Stimulated activated naive B cell treated with anti-CD40 and anti-IgM and Interleukin-4, amounts not matched to agents 10 μg/mL and 1 μg/mL and 100 μg/mL, for 72 hours (primary cell): Measurements from ENCODE around the gene SMTN.
A peak's percentile ranks its signal among the peaks of the same experiment; 100 is the strongest.

Source experiments
- ATAC-seq, 2 donors: fragments of 150-1000 bp; cut with Tn5 transposase; replicated peaks; 2 replicates each; pipeline ENCODE4 v1.10.0; 2021; ENCODE audit warnings: moderate library complexity in 1 of 2
- DNase-seq: peaks from one replicate; pipeline ENCODE4 v3.0.0; 2021
- H3K27ac Mint-ChIP-seq: one replicate; pipeline ENCODE4 v1.8.0; 2022; ENCODE audit warnings: mild to moderate bottlenecking, mixed read lengths
- H3K27me3 Mint-ChIP-seq, 2 donors: one replicate each; pipeline ENCODE4 v1.8.0; 2022; ENCODE audit warnings: mixed read lengths in 2 of 2
- H3K36me3 Mint-ChIP-seq, 2 donors: one replicate each; pipeline ENCODE4 v1.8.0; 2022; ENCODE audit warnings: mixed read lengths in 2 of 2, mild to moderate bottlenecking in 1 of 2
- H3K4me1 Mint-ChIP-seq, 2 donors: one replicate each; pipeline ENCODE4 v1.8.0; 2022; ENCODE audit warnings: mixed read lengths in 2 of 2, mild to moderate bottlenecking in 1 of 2
- H3K4me3 Mint-ChIP-seq, 2 donors: one replicate each; pipeline ENCODE4 v1.8.0; 2022; ENCODE audit warnings: mild to moderate bottlenecking in 2 of 2, mixed read lengths in 2 of 2, moderate library complexity in 1 of 2
- H3K9me3 Mint-ChIP-seq, 2 donors: one replicate each; pipeline ENCODE4 v1.8.0; 2022; ENCODE audit warnings: mixed read lengths in 2 of 2, mild to moderate bottlenecking in 1 of 2

The SMTN gene

DNA sequence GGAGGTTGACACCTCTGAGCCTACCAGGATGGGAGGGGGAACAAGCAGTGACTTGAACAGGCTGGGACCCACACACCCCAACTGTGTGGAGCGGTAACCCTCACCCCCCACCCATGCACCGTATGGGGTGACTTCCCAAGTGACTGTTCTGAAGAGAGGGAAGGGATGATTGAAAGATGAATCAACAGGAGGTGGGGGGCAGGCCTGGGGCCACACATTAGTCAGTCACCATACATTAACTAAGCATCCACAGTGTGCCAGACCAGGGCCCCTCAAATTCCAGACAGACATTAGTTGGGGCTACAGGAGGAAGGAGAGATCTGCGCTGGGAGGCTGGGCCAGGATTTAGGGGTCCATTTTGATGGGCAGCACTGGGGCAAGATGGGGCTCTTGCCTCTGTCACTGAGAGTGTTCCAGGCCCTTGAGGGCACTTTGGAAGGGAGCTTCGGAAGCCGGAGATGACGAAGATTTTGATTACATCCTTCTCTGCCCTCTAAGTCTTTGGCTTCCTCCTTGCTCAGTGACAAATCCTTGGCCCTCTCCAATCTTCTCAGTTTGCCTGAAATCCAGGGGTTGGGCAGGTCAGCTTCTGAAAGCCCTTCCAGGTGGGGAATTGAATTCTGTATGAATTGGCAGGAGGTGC lies 966 bp downstream of the SMTN start:
- Mint-ChIP-seq H3K36me3 (peaks cover 3 to 4% of the 10 kb centered on the region in 2 donors), H3K27me3 (peaks cover 0 to 7% of the 10 kb centered on the region in 2 donors), H3K9me3 (no peaks in the 10 kb centered on the region), H3K4me3 (peak overlapping the region in 1 of 2 donors; percentile 94), H3K4me1 (peaks cover 39 to 51% of the 10 kb centered on the region in 2 donors), H3K27ac (no peak overlapping the region)
- ATAC-seq (no peak), DNase-seq (no peak)

DNA sequence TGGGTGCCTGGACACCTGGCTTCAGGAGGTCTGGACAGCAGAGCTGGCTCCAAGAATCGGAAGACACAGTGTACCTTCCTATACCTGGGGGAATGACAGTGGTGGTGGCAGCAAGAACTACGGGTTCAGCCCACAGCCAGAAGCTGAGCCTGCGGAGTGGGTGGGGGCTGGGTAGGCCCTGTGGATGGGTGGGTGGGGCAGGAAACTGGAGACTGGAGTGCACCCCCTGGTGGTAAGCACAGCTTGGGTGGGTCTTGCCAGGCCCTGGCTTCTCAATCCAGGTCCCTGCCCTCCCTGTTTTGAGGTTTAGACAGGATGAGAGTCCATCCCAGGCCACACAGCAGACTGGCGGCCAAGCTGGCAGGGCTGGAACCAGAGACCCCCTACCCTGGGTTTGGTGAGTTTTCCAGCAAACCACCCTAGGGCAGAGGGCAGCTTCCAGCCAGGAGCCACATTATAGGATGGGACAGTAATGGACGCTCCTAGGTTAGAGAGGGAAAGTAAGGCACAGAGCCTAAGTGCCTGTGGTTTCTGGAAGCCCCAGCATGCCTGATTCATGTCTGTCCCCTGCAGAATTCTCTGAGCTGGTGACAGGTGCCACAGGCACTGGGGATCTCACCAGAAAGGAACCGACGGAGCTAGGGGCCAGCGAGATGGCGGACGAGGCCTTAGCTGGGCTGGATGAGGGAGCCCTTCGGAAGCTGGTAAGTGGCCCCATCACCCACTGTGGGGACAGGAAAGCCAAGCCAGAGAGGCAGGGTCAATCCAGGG lies 1.7 kb downstream of the SMTN start:
- H3K4me1 Mint-ChIP-seq, result peaks cover 39 to 51% of the 10 kb centered on the region in 2 donors
- H3K36me3 Mint-ChIP-seq, result peaks cover 3 to 4% of the 10 kb centered on the region in 2 donors
- ATAC-seq, result no peak
- peak overlapping the region in 1 of 2 donors; percentile 29 for H3K4me3 Mint-ChIP-seq
- no peak for DNase-seq
- no peak overlapping the region for H3K27ac Mint-ChIP-seq
- H3K9me3 Mint-ChIP-seq, result no peaks in the 10 kb centered on the region
- H3K27me3 Mint-ChIP-seq, result peaks cover 0 to 7% of the 10 kb centered on the region in 2 donors

DNA sequence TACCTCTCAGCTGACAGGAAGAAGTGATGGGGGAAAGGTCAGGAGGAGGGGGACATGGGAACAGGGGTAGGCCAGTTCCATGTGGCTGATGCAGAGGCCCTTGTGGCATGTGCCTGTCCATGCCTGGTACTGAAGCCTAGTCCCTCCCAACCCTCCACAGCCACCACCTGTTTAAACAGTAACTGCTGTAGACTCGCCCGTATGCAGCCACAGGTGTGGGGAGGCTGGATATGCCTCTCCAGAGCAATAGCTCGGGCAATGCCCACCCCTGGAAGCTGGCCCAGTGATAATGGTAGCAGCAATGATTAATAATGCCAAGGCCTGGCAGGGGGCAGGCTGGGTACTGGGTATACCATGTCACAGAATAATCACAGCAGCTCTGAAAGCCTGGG lies 2.3 kb downstream of the SMTN start:
- Mint-ChIP-seq H3K27me3 (peaks cover 0 to 7% of the 10 kb centered on the region in 2 donors), H3K9me3 (no peaks in the 10 kb centered on the region), H3K4me1 (peaks cover 39 to 51% of the 10 kb centered on the region in 2 donors), H3K36me3 (peaks cover 3 to 4% of the 10 kb centered on the region in 2 donors), H3K4me3 (peak overlapping the region; percentile 94), H3K27ac (peak overlapping the region; percentile 86)
- ATAC-seq (no peak), DNase-seq (no peak)

DNA sequence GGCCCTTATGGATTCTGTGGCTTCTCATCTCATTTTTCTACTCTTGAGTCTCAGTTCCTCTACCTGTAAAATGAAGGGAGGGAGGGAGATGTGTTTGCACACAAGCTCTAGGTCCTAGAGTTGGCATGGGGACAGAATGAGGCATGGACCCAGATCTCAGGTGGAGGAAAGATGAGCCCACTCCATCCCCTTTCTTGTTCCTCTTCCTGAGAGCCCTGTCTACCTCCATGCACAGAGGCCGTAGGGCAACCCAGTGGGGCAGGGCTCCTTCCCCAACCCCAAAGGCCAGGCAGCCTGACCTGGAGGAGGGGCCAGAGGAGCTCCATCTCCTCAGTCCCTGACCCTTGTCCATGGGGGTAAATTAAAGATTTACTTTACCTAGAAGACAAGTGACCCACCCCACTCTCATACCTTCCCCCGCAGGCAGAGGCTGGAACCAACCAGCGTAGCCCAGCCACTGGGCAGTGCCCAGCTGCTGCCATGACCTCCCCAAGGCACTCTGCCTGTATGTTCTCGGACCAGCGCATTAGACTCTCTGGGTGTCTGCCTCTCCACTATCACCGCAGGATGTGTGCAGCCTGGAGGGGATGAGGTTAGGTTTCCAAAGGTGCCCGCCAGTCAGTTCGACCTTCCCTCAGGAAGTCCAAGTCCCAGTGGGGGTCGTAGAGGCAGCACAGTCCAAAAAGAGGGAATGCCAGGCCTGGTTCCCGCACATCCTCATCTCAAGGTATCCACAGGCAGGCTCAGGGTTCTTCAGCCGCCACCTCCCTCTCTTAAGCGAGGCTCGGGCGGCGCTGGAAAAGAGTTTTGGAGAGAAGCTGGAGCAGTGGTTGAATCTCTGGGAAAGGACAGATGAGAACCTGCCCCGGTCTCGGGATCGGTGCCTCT lies 3.0 kb downstream of the SMTN start:
- Mint-ChIP-seq H3K36me3 (peaks cover 3 to 4% of the 10 kb centered on the region in 2 donors), H3K27ac (peak overlapping the region; percentile 86), H3K4me1 (peaks cover 41 to 53% of the 10 kb centered on the region in 2 donors), H3K4me3 (peak overlapping the region; percentile 94), H3K9me3 (no peaks in the 10 kb centered on the region), H3K27me3 (peaks cover 0 to 7% of the 10 kb centered on the region in 2 donors)
- DNase-seq, result no peak
- ATAC-seq, result peak; percentile 5 to 14

DNA sequence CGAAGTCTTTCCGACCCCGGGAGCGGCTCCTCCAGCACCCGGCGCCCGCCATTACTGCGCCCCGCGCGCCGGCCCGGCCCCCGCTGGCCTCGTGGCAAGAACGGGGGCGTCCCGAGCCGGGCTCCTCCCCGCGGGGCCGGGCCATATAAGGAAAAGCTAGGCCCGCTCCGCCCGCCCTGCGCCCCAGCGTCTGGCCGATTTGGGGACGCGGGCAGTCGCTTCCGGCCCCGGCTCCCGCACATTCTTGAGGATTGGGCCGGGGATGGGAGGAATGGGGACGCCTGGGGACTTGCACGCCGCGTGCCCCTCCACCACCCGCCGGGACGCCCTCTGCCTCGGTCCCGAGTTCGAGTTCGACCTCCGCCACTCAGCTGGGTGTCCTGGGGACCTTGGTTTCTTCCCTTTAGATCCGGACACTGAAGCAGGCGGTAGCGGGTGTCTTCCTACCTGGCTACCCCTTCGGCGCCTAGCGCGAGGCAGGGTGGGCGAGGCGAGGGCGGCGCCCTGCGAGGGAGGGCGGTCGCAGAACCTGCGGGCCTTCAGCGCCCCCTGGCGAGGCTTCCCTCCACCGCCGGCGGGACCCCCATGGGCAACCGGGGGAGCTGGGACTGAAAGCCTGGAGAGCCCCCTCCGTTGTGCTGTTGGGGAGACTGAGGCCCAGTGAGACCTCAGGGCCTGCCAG lies 3.8 kb downstream of the SMTN start:
- DNase-seq, result peak; percentile 83
- Mint-ChIP-seq H3K4me3 (peak overlapping the region; percentile 94), H3K27me3 (peaks cover 0 to 7% of the 10 kb centered on the region in 2 donors), H3K9me3 (no peaks in the 10 kb centered on the region), H3K27ac (peak overlapping the region; percentile 97), H3K36me3 (peaks cover 3 to 4% of the 10 kb centered on the region in 2 donors), H3K4me1 (peaks cover 47 to 60% of the 10 kb centered on the region in 2 donors)
- ATAC-seq, result peak; percentile 83 to 85

DNA sequence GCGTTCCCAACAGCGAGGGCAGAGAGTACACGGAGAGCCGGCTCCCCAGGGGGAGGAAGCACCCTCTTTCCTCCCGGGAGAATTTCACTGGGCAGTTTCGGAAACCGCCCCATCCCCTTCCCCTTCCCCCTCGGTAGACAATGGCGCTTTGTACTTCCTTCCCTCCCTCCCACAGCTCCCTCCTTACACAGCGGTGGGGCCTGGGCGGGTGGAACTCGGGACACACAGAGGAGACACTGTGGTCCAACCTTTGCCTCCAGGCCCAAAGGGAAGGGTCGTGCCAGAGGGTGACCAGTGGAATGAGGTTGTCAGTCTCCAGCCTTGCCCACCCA lies 4.3 kb downstream of the SMTN start:
- Mint-ChIP-seq H3K9me3 (no peaks in the 10 kb centered on the region), H3K27ac (peak overlapping the region; percentile 97), H3K4me1 (peaks cover 47 to 59% of the 10 kb centered on the region in 2 donors), H3K36me3 (peaks cover 3 to 4% of the 10 kb centered on the region in 2 donors), H3K4me3 (peak overlapping the region; percentile 89 to 94), H3K27me3 (peaks cover 0 to 7% of the 10 kb centered on the region in 2 donors)
- DNase-seq (no peak), ATAC-seq (no peak)

DNA sequence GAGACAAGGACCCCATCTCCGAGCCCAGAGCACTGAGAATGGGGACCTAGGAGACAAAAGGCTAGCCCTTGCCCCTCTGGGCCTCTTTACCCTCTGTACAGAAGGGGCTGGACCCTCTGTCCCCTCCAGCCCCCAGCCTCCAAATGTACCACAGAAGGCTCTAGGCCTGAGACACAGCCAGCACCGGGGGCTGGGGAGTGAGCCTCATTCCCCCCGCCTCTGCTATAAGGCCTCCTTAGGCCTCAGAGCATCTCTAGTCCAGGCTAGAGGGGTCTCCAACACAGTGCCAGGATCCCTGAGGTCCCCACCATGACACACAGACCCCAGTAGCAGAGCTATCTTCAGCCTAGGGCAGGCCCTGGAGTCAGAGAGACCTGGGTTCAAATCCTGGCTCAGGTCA lies 4.8 kb downstream of the SMTN start:
- H3K36me3 Mint-ChIP-seq, result peaks cover 3 to 4% of the 10 kb centered on the region in 2 donors
- no peaks in the 10 kb centered on the region for H3K9me3 Mint-ChIP-seq
- DNase-seq (no peak), ATAC-seq (no peak)
- H3K27me3 Mint-ChIP-seq, result peaks cover 0 to 7% of the 10 kb centered on the region in 2 donors
- H3K4me3 Mint-ChIP-seq, result peak overlapping the region; percentile 17 to 94
- H3K27ac Mint-ChIP-seq, result peak overlapping the region; percentile 42
- peaks cover 43 to 55% of the 10 kb centered on the region in 2 donors for H3K4me1 Mint-ChIP-seq

DNA sequence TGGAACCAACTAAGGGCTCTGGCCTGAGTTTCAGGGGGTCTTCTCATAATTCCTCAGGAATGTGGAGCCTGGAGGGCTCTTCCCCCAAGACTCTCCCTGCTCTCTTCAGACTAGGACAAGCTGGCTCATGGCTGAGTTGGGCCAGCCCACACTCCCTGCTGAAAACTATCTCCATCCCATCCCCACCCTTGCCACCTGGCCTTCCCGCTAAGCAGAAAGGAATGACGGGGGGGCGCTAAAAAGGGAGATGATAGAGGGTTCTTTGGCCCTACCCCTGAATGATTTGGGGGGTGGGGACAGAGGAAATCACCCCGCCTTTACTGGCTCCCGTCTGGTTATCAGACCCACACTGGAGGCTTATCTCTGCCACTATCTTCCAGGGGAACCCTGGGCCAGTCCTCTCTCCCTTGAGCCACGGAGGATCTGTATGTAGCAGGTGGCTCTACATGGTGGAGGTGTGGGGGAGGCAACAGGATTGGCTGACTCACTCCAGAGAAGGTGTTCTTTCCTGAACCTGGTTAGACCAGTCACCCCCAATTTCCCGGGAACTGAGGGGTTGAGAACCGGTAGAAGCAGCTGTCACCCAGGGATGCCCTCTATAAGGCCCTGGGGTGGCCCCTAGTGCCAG lies 5.7 kb downstream of the SMTN start:
- peaks cover 34 to 46% of the 10 kb centered on the region in 2 donors for H3K4me1 Mint-ChIP-seq
- ATAC-seq (no peak), DNase-seq (no peak)
- no peaks in the 10 kb centered on the region for H3K9me3 Mint-ChIP-seq
- peaks cover 0 to 3% of the 10 kb centered on the region in 2 donors for H3K27me3 Mint-ChIP-seq
- H3K36me3 Mint-ChIP-seq, result peaks cover under 1 to 3% of the 10 kb centered on the region in 2 donors
- H3K4me3 Mint-ChIP-seq, result no peak overlapping the region
- no peak overlapping the region for H3K27ac Mint-ChIP-seq

DNA sequence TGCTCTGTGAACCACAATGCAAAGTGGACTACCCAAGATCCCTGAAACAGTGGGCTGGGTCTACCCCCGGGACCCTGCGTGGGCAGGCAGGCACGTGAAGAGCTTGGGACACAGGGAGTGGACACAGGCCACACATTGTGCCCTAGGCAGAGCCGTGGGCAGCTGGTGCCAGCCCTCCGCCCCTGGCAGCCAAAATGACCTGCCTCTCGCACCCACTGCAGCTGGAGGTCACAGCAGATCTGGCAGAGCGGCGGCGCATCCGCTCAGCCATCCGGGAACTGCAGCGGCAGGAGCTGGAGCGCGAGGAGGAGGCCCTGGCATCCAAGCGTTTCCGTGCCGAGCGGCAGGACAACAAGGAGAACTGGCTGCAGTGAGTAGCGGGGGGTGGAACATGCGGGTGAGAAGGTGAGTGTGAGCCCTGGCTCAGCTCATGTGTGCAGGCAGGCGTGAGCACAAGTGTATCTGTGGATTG lies 6.7 kb downstream of the SMTN start:
- no peaks in the 10 kb centered on the region for H3K9me3 Mint-ChIP-seq
- no peak overlapping the region for H3K27ac Mint-ChIP-seq
- H3K4me1 Mint-ChIP-seq, result peaks cover 25 to 36% of the 10 kb centered on the region in 2 donors
- no peaks in the 10 kb centered on the region for H3K27me3 Mint-ChIP-seq
- H3K4me3 Mint-ChIP-seq, result no peak overlapping the region
- DNase-seq, result no peak
- H3K36me3 Mint-ChIP-seq, result no peaks in the 10 kb centered on the region
- ATAC-seq, result no peak

DNA sequence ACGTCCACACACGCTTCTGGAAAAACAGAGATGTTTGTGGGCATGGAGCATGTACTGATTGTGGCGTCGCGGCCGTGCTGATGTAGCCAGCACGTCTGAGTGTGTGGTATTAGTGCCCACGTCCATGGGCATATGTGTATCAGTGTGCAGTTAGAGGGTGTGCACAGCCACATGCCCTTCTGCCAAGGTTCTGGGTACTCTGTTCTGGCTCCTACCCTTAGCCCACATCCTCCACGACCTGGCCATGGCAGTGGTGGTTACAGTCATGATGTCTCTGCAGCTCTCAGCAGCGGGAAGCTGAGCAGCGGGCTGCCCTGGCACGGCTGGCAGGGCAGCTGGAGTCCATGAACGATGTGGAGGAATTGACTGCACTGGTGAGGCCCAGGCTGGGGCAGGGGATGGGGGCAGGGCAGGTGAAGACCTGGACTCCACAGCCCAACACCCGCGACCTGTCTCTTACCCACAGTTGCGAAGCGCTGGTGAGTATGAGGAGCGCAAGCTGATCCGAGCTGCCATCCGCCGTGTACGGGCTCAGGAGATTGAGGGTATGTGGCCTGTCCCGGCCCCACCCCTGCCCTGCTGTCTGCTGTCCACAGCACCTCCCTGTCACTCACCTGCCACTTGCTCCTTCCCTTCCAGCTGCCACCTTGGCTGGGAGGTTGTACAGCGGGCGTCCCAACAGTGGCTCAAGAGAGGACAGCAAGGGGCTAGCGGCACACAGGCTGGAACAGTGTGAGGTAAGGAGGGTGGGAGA lies 7.3 kb downstream of the SMTN start:
- Mint-ChIP-seq H3K27ac (no peak overlapping the region), H3K9me3 (no peaks in the 10 kb centered on the region)
- no peak for ATAC-seq

DNA sequence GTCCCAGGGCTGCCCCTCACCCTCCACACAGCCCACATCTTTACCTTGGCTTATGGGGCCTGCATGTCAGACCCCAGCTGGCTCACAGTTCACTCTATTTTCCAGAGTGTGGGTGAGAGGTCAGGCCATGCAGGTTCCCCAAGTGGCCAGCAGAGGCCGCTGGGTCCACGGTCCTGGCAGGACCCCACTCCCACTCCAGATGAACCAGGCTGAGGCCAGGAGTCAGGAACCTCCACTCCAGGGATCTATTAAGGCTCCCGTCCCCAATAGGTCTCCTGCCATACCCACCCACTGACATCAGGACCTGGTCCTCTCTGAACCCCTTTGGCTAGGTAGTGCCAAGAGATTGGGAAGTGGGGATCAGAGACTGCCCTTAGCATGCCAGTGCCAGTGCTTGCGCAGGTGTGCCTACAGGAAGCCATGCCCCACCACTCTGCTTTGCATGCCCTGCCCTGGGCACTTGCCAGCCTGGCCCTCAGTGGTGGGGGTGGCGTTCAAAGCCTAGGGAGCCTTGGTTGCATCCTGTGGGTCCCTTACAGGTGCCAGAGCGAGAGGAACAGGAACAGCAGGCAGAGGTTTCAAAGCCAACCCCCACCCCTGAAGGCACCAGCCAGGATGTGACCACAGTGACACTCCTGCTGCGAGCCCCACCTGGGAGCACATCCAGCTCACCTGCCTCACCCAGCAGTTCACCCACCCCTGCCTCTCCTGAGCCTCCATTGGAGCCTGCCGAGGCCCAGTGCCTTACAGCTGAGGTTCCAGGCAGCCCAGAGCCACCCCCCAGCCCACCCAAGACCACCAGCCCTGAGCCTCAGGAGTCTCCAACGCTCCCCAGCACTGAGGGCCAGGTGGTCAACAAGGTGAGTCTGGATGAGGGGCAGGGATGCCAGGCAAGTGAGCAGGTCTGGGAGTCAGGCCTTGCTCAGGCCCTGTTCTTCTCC lies 8.3 kb downstream of the SMTN start:
- no peaks in the 10 kb centered on the region for H3K9me3 Mint-ChIP-seq
- H3K27me3 Mint-ChIP-seq, result no peaks in the 10 kb centered on the region
- no peak overlapping the region for H3K4me3 Mint-ChIP-seq
- DNase-seq, result no peak
- ATAC-seq, result no peak
- peaks cover 12 to 20% of the 10 kb centered on the region in 2 donors for H3K4me1 Mint-ChIP-seq
- no peaks in the 10 kb centered on the region for H3K36me3 Mint-ChIP-seq
- H3K27ac Mint-ChIP-seq, result no peak overlapping the region

More for the DNA sequence above, 7.3 kb downstream of the SMTN start:
- no peak for DNase-seq
- Mint-ChIP-seq H3K36me3 (no peaks in the 10 kb centered on the region), H3K4me3 (no peak overlapping the region), H3K4me1 (peaks cover 20 to 30% of the 10 kb centered on the region in 2 donors), H3K27me3 (no peaks in the 10 kb centered on the region)
